Measurements from ENCODE around the gene GRID2IP. TPM values are rescaled to one million over a fixed set of nuclear protein-coding genes. Genes with fewer than 3 reads are reported as not detected.

GRID2IP gene
- total and polyA plus RNA-seq, 2 of the 13 experiments (the other 11 are each of a cell fraction or from before 2014, with no cell fraction given): 0.03 TPM; not detected in 1

DNA sequence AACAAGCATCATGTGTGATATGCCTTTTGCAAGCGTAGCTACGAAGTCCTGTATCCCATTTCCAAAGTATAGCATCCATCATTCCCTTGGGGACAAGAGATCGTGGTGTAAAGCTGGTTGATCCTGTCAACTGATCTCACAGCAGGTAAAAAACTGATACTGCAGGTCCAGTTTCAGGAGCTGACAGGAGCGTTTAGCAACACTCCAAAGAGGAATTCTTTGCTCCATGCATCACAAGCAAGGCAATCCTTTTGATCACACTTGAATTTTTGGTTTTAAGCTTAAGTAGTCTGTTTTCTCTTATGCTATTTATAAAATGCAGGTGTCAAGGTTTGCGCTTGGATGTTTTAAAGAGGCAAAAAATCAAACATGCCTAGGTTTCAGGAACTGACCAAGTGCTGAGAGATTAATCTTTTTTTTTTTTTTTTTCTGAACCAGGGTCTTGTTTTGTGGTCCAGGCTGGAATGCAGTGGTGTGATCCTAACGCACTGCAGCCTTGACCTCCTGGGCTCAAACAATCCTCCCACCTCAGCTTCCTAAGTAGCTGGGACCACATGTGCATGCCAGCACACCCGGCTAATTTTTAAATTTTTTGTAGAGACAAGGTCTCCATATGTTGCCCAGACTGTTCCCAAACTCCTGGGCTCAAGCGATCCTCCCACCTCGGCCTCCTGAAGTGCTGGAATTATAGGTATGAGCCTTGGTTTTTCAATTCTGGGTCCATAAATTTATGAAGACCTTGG lies 24.2 kb upstream of the GRID2IP start (continued):
- peak; percentile 26 for TF ChIP-seq TBL1XR1 (IDR thresholded peaks at IDR 0.05; ENCODE audit: borderline replicate concordance, low read length, partially characterized antibody)
- peak; percentile 39; the same call in 1 of the 2 replicates for TF ChIP-seq BCL6 (CRISPR knock-in tag; IDR thresholded peaks at IDR 0.05)
- TF ChIP-seq, protein P1, sequence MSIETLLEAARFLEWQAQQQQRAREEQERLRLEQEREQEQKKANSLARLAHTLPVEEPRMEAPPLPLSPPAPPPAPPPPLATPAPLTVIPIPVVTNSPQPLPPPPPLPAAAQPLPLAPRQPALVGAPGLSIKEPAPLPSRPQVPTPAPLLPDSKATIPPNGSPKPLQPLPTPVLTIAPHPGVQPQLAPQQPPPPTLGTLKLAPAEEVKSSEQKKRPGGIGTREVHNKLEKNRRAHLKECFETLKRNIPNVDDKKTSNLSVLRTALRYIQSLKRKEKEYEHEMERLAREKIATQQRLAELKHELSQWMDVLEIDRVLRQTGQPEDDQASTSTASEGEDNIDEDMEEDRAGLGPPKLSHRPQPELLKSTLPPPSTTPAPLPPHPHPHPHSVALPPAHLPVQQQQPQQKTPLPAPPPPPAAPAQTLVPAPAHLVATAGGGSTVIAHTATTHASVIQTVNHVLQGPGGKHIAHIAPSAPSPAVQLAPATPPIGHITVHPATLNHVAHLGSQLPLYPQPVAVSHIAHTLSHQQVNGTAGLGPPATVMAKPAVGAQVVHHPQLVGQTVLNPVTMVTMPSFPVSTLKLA (IDR thresholded peaks at IDR 0.05): 0 out of 2 replicates have a peak, but pooled peaks have one; percentile 19
- TF ChIP-seq, protein P2, sequence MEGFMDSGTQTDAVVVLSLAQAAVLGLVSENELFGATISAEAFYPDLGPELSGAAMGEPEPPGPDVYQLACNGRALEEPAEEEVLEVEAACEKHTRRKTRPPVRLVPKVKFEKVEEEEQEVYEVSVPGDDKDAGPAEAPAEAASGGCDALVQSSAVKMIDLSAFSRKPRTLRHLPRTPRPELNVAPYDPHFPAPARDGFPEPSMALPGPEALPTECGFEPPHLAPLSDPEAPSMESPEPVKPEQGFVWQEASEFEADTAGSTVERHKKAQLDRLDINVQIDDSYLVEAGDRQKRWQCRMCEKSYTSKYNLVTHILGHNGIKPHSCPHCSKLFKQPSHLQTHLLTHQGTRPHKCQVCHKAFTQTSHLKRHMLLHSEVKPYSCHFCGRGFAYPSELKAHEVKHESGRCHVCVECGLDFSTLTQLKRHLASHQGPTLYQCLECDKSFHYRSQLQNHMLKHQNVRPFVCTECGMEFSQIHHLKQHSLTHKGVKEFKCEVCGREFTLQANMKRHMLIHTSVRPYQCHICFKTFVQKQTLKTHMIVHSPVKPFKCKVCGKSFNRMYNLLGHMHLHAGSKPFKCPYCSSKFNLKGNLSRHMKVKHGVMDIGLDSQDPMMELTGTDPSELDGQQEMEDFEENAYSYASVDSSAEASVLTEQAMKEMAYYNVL (CRISPR knock-in tag; IDR thresholded peaks at IDR 0.05; ENCODE audit: borderline replicate concordance): 0 out of 2 replicates have a peak, but pooled peaks have one; percentile 40
- TF ChIP-seq HMGA1 (CRISPR knock-in tag; conservative IDR thresholded peaks at IDR 0.05): no peak
- TF ChIP-seq, protein P3, sequence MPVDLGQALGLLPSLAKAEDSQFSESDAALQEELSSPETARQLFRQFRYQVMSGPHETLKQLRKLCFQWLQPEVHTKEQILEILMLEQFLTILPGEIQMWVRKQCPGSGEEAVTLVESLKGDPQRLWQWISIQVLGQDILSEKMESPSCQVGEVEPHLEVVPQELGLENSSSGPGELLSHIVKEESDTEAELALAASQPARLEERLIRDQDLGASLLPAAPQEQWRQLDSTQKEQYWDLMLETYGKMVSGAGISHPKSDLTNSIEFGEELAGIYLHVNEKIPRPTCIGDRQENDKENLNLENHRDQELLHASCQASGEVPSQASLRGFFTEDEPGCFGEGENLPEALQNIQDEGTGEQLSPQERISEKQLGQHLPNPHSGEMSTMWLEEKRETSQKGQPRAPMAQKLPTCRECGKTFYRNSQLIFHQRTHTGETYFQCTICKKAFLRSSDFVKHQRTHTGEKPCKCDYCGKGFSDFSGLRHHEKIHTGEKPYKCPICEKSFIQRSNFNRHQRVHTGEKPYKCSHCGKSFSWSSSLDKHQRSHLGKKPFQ (CRISPR knock-in tag; IDR thresholded peaks at IDR 0.05; ENCODE audit: insufficient replicate concordance): peak; percentile 90
- TF ChIP-seq MAX (IDR thresholded peaks at IDR 0.05): peak; percentile 75
- TF ChIP-seq GATAD2A (CRISPR knock-in tag; IDR thresholded peaks at IDR 0.05): peak; percentile 38; the same call in 1 of the 2 replicates
- peak; percentile 67 for TF ChIP-seq FOXP4 (CRISPR knock-in tag; IDR thresholded peaks at IDR 0.05)
- TF ChIP-seq ZNF20 (CRISPR knock-in tag; IDR thresholded peaks at IDR 0.05): no peak
- peak; percentile 47; the same call in 1 of the 2 replicates for TF ChIP-seq THRA (CRISPR knock-in tag; IDR thresholded peaks at IDR 0.05; ENCODE audit: borderline replicate concordance)
- TF ChIP-seq NCOR1 (IDR thresholded peaks at IDR 0.05; ENCODE audit: borderline replicate concordance, low read length): peak; percentile 28; the same call in 1 of the 2 replicates
- no peak for TF ChIP-seq SMAD9 (CRISPR knock-in tag; IDR thresholded peaks at IDR 0.05)
- TF ChIP-seq HOXA5 (CRISPR knock-in tag; IDR thresholded peaks at IDR 0.05): peak; percentile 56; the same call in 1 of the 2 replicates
- peak; percentile 63 for TF ChIP-seq TBX2 (CRISPR knock-in tag; IDR thresholded peaks at IDR 0.05; ENCODE audit: borderline replicate concordance)
- peak; percentile 34; the same call in 1 of the 2 replicates for TF ChIP-seq POLR2G (IDR thresholded peaks at IDR 0.05; ENCODE audit: low read depth, low read length)
- no peak for TF ChIP-seq ZNF235 (CRISPR knock-in tag; IDR thresholded peaks at IDR 0.05; ENCODE audit: borderline replicate concordance)
- no peak for TF ChIP-seq RAD51 (IDR thresholded peaks at IDR 0.05; ENCODE audit: borderline replicate concordance)
- peak; percentile 21; the same call in 1 of the 2 replicates for TF ChIP-seq RXRB (CRISPR knock-in tag; IDR thresholded peaks at IDR 0.05; ENCODE audit: borderline replicate concordance)
- TF ChIP-seq ELF1 (CRISPR knock-in tag; IDR thresholded peaks at IDR 0.05): no peak
